GM12864 (cell line): ENCODE results near the gene CHIC1.
"Not testable (repeated sequence)": the region's sequence is repeated elsewhere in the genome, so short reads cannot be mapped to it uniquely, and the experiment has no call there.

Source experiments
- DNase-seq: peaks from one replicate; pipeline ENCODE4 v3.0.0-alpha.2; 2011; ENCODE audit warnings: low read depth
- H3K4me3 ChIP-seq: 2 replicates; pipeline ENCODE4 v1.5.1; 2011; ENCODE audit warnings: mild to moderate bottlenecking, low read depth, low read length, control low read depth
- TF ChIP-seq, protein P1 (sequence below): IDR thresholded peaks from 2 replicates; pipeline ENCODE4 v1.5.1; 2011; ENCODE audit warnings: low read depth, mild to moderate bottlenecking, moderate library complexity, low read length, control low read depth, inconsistent platforms; ENCODE audit errors: missing control alignments

The CHIC1 gene

GRCh38 chrX:73562984-73563737 lies at the start of gene CHIC1:
Gene CHIC1 (plus strand): TSS chrX:73563197. CDS start chrX:73563285, 88 bp downstream.
- TF ChIP-seq, protein P1, sequence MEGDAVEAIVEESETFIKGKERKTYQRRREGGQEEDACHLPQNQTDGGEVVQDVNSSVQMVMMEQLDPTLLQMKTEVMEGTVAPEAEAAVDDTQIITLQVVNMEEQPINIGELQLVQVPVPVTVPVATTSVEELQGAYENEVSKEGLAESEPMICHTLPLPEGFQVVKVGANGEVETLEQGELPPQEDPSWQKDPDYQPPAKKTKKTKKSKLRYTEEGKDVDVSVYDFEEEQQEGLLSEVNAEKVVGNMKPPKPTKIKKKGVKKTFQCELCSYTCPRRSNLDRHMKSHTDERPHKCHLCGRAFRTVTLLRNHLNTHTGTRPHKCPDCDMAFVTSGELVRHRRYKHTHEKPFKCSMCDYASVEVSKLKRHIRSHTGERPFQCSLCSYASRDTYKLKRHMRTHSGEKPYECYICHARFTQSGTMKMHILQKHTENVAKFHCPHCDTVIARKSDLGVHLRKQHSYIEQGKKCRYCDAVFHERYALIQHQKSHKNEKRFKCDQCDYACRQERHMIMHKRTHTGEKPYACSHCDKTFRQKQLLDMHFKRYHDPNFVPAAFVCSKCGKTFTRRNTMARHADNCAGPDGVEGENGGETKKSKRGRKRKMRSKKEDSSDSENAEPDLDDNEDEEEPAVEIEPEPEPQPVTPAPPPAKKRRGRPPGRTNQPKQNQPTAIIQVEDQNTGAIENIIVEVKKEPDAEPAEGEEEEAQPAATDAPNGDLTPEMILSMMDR = no peak
- DNase-seq = peak; percentile 42
- H3K4me3 ChIP-seq = peak within 1 kb of the TSS; percentile 65

DNA sequence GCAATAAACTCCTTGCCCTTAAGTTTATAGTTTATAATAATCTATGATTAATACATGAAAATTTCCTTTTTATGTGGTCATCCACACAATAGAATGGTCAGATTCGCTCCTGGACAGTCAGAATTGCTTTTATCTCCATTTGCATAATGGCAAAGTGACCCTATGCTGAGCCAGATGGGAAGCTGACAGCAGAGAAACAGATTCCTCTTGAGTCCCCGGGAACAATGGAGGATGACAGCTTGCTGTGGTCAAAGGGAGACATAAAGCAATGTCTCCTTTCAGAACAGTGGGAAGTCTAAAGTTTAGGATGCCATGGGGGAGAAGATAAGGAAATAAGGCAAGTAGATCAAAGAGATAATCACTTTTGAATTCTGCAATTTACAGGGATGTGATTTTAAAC lies 40.2 kb upstream of the CHIC1 start:
- not testable (repeated sequence) for DNase-seq, H3K4me3 ChIP-seq

GRCh38 chrX:73524906-73525305 lies 38.1 kb upstream of the CHIC1 start:
- H3K4me3 ChIP-seq = no peak overlapping the region
- no peak for DNase-seq
- TF ChIP-seq, protein P1 = no peak

GRCh38 chrX:73525928-73526690 lies 36.9 kb upstream of the CHIC1 start:
- TF ChIP-seq, protein P1 = no peak
- H3K4me3 ChIP-seq = no peak overlapping the region
- DNase-seq = no peak

DNA sequence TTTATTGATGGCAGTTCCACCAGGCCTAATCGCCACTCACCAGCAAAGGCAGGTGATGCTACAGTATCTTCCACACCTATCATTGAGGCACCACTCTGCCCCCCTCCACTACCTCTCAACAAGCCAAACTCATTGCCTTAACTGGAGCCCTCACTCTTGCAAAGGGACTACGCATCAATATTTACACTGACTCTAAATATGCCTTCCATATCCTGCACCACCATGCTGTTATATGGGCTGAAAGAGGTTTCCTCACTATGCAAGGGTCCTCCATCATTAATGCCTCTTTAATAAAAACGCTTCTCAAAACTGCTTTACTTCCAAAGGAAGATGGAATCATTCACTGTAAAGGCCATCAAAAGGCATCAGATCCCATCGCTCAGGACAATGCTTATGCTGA lies 31.3 kb upstream of the CHIC1 start:
- DNase-seq, H3K4me3 ChIP-seq: not testable (repeated sequence)

- no peak overlapping the region for H3K4me3 ChIP-seq
- DNase-seq = no peak
- TF ChIP-seq, protein P1 = no peak
Measured at GRCh38 chrX:73556159-73556558, 6.8 kb upstream of the CHIC1 start.

- no peak for DNase-seq
- TF ChIP-seq, protein P1 = no peak
- H3K4me3 ChIP-seq = no peak overlapping the region; the same call in 1 of the 2 replicates
Measured at GRCh38 chrX:73561801-73562200, 1.2 kb upstream of the CHIC1 start.

DNA sequence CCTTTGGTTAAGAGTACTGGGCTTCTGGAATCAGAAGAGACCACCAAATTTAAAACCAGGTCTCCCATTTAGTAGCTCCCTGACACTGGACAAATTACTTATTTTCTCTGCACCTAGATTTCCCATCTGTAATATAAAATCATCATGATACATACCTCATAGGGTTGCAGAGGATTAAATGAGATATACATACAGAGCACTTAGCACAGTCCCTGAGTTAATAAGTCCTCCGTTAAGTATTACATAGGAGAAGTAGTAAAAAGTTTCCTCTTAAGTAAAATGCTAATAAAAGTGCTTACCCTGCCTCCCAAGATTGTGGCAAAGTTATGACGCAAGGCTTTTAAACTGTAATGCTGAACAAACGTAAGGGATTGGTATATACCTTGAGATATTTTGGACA lies 539 bp upstream of the CHIC1 start:
- TF ChIP-seq, protein P1 = no peak
- H3K4me3 ChIP-seq = peak overlapping the region; percentile 65
- DNase-seq = no peak
